Heart right ventricle (tissue), 16 donors: ENCODE results near the gene ZNF268. TPM values are rescaled to one million over a fixed set of nuclear protein-coding genes. Genes with fewer than 3 reads are reported as not detected.

Experiments
- ATAC-seq, 8 donors: fragments of 200-7000 bp; cut with Tn5 transposase; one replicate each; pipeline ENCODE4 v1.9.1; 2020; ENCODE audit warnings: mild to moderate bottlenecking in 8 of 8, moderate library complexity in 8 of 8, moderate number of reproducible peaks in 1 of 8
- DNase-seq, 2 donors: peaks; one replicate each; pipeline ENCODE4 v3.0.0-alpha.2; 2020
- H3K27ac ChIP-seq, 10 donors: fragments of 200-600 bp; sonication (generic) in 2 of 10; one replicate each; pipeline versions ENCODE4 v1.5.0 to v1.8.0; 2020 to 2022; ENCODE audit warnings: mild to moderate bottlenecking in 3 of 10
- H3K27me3 ChIP-seq, 7 donors: fragments of 200-600 bp; one replicate each; pipeline ENCODE4 v1.8.0; 2021 to 2022; ENCODE audit warnings: mild to moderate bottlenecking in 2 of 7
- H3K36me3 ChIP-seq, 9 donors: fragments of 200-600 bp; sonication (generic) in 1 of 9; one replicate each; pipeline versions ENCODE4 v1.5.0 to v1.8.0; 2020 to 2022; ENCODE audit warnings: mild to moderate bottlenecking in 2 of 9
- H3K4me1 ChIP-seq, 9 donors: fragments of 200-600 bp; sonication (generic) in 1 of 9; one replicate each; pipeline versions ENCODE4 v1.5.0 to v1.8.0; 2020 to 2022; ENCODE audit warnings: mild to moderate bottlenecking in 4 of 9
- H3K4me3 ChIP-seq, 10 donors: fragments of 200-600 bp; sonication (generic) in 2 of 10; one replicate each; pipeline versions ENCODE4 v1.5.0 to v1.8.0; 2020 to 2022; ENCODE audit warnings: mild to moderate bottlenecking in 7 of 10, moderate library complexity in 2 of 10
- H3K9me3 ChIP-seq, 11 donors: fragments of 200-600 bp in 10 of 11; sonication (generic) in 2 of 11; one replicate each; pipeline versions ENCODE4 v1.5.0 to v1.8.0; 2013 to 2022; ENCODE audit warnings: mild to moderate bottlenecking in 2 of 11, control low read depth in 1 of 11, moderate library complexity in 1 of 11
- WGBS, 2 donors: extraction: QIAGEN DNeasy Blood & Tissue Kit; methylation state at CpG; one replicate each; pipeline ENCODE4 v1.1.7; 2013; ENCODE audit warnings: inconsistent platforms in 1 of 2; 5-methylcytosine and 5-hydroxymethylcytosine counted together
- intact Hi-C, 10 donors: fragments of 100-400 bp; cut with DNase I; formaldehyde crosslinking; loops; one replicate each; pipeline versions ENCODE4 v1.11.1 to v1.14.2; 2022
- polyA plus RNA-seq, 2 donors: library from polyadenylated mRNA; stranded (reverse); fragments of 200-250 nt; gene quantifications; one replicate each; pipeline ENCODE4 v1.2.3, GENCODE V29; 2013
- total RNA-seq, 10 donors: library from RNA; stranded (reverse); fragmentation: NEBNext Ultra II Directional in 3 of 10; extraction: Animal tissue kit (Norgen Biotek cat#: 25700) in 3 of 10; gene quantifications; one replicate each; pipeline versions ENCODE4 v1.2.1 to v1.2.4, GENCODE V29; 2021 to 2023
- TF ChIP-seq, protein P1 (sequence below), 9 donors: fragments of 200-600 bp; sonication (generic) in 2 of 9; IDR thresholded peaks; one replicate each; pipeline versions ENCODE4 v1.5.0 to v1.8.0; 2021 to 2022; ENCODE audit warnings: antibody characterized with exemption in 9 of 9, mild to moderate bottlenecking in 5 of 9, moderate library complexity in 1 of 9
- donor health status: Arrhythmogenic right ventricular cardiomyopathy.
- donor health status: ischemic (EF 13 %, LVEDD 7.1; RV severe dilation, severe dysfunction).
- donor health status: healthy with polysubstance abuse.
- donor health status: DM: no; HTN: yes; CAD: no.
- donor health status: DM: no; HTN: no; CAD: no.
- donor health status: ischemic (EF 25% LVEDD 6.9; RV normal size, moderate dysfunction).
- donor health status: ischemic (EF 25% LVEDD 5.7; RV mildly dilated, moderate dysfunction).
- donor health status: healthy.
- donor health status: DM: yes; HTN: yes; CAD: no.
- donor health status: Ischemic cardiomyopathy.
- donor health status: ischemic (EF 35%, LVEDD 5.7; RV mildly dilated, moderate dysfunction).
- donor health status: nonischemic (EF 11% LVEDD 7.7; RV severe dilation, severe dysfunction).
- donor health status: DM: yes; HTN: yes; CAD: no.
- donor health status: PGD.
- donor health status: ischemic (EF 29% LVEDD 5.4; RV normal size, mild dysfunction).
- donor health status: nonischemic (EF 23%, LVEDD 6.1; RV moderate dilation, normal function).

Gene ZNF268
- total and polyA plus RNA-seq, 12 donors = 2.2 to 13.5 (median 11.2) TPM

DNA sequence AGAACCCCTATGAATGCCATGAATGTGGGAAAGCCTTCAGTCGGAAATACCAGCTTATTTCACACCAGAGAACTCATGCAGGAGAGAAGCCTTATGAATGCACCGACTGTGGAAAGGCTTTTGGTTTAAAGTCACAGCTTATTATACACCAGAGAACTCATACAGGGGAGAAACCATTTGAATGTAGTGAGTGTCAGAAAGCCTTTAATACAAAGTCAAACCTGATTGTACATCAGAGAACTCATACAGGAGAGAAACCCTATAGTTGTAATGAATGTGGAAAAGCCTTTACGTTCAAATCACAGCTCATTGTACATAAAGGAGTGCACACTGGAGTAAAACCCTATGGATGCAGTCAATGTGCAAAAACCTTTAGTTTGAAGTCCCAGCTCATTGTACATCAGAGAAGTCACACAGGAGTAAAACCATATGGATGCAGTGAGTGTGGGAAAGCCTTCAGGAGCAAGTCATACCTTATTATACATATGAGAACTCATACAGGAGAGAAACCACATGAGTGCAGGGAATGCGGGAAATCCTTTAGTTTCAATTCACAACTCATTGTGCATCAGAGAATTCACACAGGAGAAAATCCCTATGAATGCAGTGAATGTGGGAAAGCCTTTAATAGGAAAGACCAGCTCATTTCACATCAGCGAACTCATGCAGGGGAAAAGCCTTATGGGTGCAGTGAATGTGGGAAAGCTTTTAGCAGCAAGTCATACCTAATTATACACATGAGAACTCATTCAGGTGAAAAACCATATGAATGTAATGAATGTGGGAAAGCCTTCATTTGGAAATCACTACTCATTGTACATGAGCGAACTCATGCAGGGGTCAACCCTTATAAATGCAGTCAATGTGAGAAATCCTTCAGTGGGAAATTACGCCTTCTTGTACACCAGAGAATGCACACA lies 22.3 kb downstream of the ZNF268 start:
- H3K4me1 ChIP-seq = no peaks in the 10 kb centered on the region
- intact Hi-C loops = no loop called here
- no peak overlapping the region for H3K4me3 ChIP-seq
- DNase-seq (no peak), ATAC-seq (no peak)
- no peaks in the 10 kb centered on the region for H3K27me3 ChIP-seq
- H3K9me3 ChIP-seq = peaks cover 23 to 98% (median 91%) of the 10 kb centered on the region in 11 donors
- 97 to 99% methylated on average over 7 of the region's 7 CpGs for WGBS, 2 donors
- TF ChIP-seq, protein P1, sequence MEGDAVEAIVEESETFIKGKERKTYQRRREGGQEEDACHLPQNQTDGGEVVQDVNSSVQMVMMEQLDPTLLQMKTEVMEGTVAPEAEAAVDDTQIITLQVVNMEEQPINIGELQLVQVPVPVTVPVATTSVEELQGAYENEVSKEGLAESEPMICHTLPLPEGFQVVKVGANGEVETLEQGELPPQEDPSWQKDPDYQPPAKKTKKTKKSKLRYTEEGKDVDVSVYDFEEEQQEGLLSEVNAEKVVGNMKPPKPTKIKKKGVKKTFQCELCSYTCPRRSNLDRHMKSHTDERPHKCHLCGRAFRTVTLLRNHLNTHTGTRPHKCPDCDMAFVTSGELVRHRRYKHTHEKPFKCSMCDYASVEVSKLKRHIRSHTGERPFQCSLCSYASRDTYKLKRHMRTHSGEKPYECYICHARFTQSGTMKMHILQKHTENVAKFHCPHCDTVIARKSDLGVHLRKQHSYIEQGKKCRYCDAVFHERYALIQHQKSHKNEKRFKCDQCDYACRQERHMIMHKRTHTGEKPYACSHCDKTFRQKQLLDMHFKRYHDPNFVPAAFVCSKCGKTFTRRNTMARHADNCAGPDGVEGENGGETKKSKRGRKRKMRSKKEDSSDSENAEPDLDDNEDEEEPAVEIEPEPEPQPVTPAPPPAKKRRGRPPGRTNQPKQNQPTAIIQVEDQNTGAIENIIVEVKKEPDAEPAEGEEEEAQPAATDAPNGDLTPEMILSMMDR (IDR thresholded peaks at IDR 0.05) = no peak
- H3K36me3 ChIP-seq = peaks cover 8 to 89% (median 36%) of the 10 kb centered on the region in 9 donors
- no peak overlapping the region for H3K27ac ChIP-seq

DNA sequence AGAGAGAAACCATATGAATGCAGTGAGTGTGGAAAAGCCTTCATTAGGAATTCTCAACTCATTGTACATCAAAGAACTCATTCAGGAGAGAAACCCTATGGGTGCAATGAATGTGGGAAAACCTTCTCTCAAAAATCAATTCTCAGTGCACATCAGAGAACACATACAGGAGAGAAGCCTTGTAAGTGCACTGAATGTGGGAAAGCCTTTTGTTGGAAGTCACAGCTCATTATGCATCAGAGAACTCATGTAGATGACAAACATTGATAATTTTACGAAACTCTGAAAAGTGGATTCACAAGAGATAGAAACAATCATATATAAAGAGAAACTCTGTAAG lies 22.9 kb downstream of the ZNF268 start:
- ATAC-seq (no peak), DNase-seq (no peak)
- Histone ChIP-seq H3K27ac (no peak overlapping the region), H3K27me3 (no peaks in the 10 kb centered on the region), H3K9me3 (peaks cover 27 to 100% (median 98%) of the 10 kb centered on the region in 11 donors), H3K4me1 (no peaks in the 10 kb centered on the region), H3K36me3 (peaks cover 8 to 89% (median 36%) of the 10 kb centered on the region in 9 donors), H3K4me3 (no peak overlapping the region)
- TF ChIP-seq, protein P1 (IDR thresholded peaks at IDR 0.05) = no peak
- 98 to 100% methylated on average over 1 of the region's 1 CpG for WGBS, 2 donors
- intact Hi-C loops = no loop called here

- H3K9me3 ChIP-seq = peaks cover 27 to 100% (median 100%) of the 10 kb centered on the region in 11 donors
- no peaks in the 10 kb centered on the region for H3K27me3 ChIP-seq
- ATAC-seq (no peak), DNase-seq (no peak)
- no peak overlapping the region for H3K4me3 ChIP-seq
- no peak overlapping the region for H3K27ac ChIP-seq
- intact Hi-C loops = no loop called here
- TF ChIP-seq, protein P1 (IDR thresholded peaks at IDR 0.05) = no peak
- peaks cover 4 to 81% (median 22%) of the 10 kb centered on the region in 9 donors for H3K36me3 ChIP-seq
- WGBS, 2 donors = 93 to 96% methylated on average over 2 of the region's 2 CpGs
- no peaks in the 10 kb centered on the region for H3K4me1 ChIP-seq
These were observed 25.1 kb downstream of the ZNF268 start for GRCh38 chr12:133206390-133206789.

- peaks cover 0 to 3% (median 0%) of the 10 kb centered on the region in 9 donors for H3K36me3 ChIP-seq
- H3K27me3 ChIP-seq = no peaks in the 10 kb centered on the region
- ATAC-seq = no peak
- no peak overlapping the region for H3K4me3 ChIP-seq
- intact Hi-C loops = no loop called here
- no peak for DNase-seq
- 81 to 82% methylated on average over 3 of the region's 3 CpGs for WGBS, 2 donors
- H3K9me3 ChIP-seq = peaks cover 4 to 100% (median 48%) of the 10 kb centered on the region in 11 donors
- H3K4me1 ChIP-seq = no peaks in the 10 kb centered on the region
- TF ChIP-seq, protein P1 (IDR thresholded peaks at IDR 0.05) = no peak
- no peak overlapping the region for H3K27ac ChIP-seq
These were observed 34.4 kb downstream of the ZNF268 start for GRCh38 chr12:133215724-133216123.
